ENCODE data around the gene POLG.

DNA sequence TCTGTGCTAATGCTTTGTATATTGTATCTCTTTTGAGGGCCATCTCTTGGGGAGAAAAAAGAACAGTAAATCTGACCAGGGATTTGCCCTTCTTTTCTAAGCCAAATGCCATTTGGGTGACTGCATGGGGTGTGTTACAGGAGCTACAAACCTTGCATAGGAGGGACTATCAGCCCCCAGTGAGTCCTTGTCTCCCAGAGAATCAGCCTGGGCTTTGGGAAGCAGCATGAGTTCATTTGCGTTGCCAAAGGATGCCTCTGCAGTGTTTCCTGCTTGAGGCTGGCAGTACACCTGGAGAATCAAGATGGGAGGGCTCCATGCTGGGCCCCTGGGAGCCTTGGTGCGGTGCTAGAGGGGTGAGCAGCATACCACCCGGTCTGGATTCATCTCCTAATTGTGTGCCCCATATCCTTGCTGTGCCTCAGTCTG, 49.6 kb upstream of the POLG start:
- TF ChIP-seq GATA2 (IDR thresholded peaks at IDR 0.05; ENCODE audit: low read depth, low read length) (no peak), GATA3 (IDR thresholded peaks at IDR 0.05; ENCODE audit: low read depth, low read length) (no peak)
